Stromal cell of bone marrow (primary cell): ENCODE results near the gene ARX.

Source experiments
- DNase-seq: peaks from one replicate; pipeline ENCODE4 v3.0.0-alpha.2; 2012; ENCODE audit warnings: low read depth

The ARX gene

GRCh38 chrX:25001808-25002660 lies 13.7 kb downstream of the ARX start:
- DNase-seq, result no peak

GRCh38 chrX:24999511-24999910 lies 16.3 kb downstream of the ARX start:
- DNase-seq, result no peak

GRCh38 chrX:24996096-24996709 lies 19.6 kb downstream of the ARX start:
- DNase-seq, result no peak

GRCh38 chrX:24993879-24994278 lies 21.9 kb downstream of the ARX start:
- no peak for DNase-seq

- DNase-seq, result no peak
These were observed 25.2 kb downstream of the ARX start for GRCh38 chrX:24990535-24990934.

- no peak for DNase-seq
These were observed 27.5 kb downstream of the ARX start for GRCh38 chrX:24988314-24988713.

- DNase-seq, result no peak
These were observed 28.0 kb downstream of the ARX start for GRCh38 chrX:24987731-24988130.

- DNase-seq, result no peak
These were observed 30.6 kb downstream of the ARX start for GRCh38 chrX:24985120-24985519.

- no peak for DNase-seq
These were observed 31.8 kb downstream of the ARX start for GRCh38 chrX:24983931-24984330.

- DNase-seq, result no peak
These were observed 33.3 kb downstream of the ARX start for GRCh38 chrX:24982306-24982965.

- no peak for DNase-seq
These were observed 34.7 kb downstream of the ARX start for GRCh38 chrX:24981030-24981429.

GRCh38 chrX:24979081-24979480 lies 36.7 kb downstream of the ARX start:
- DNase-seq, result no peak

- DNase-seq, result no peak
These were observed 46.0 kb downstream of the ARX start for GRCh38 chrX:24969812-24970211.

- DNase-seq, result no peak
These were observed 50.4 kb downstream of the ARX start for GRCh38 chrX:24965372-24965771.

- DNase-seq, result no peak
These were observed 51.9 kb downstream of the ARX start for GRCh38 chrX:24963823-24964222.

- no peak for DNase-seq
These were observed 54.0 kb downstream of the ARX start for GRCh38 chrX:24961809-24962208.

- DNase-seq, result no peak
These were observed 58.9 kb downstream of the ARX start for GRCh38 chrX:24956828-24957227.

- DNase-seq, result no peak
These were observed 60.3 kb downstream of the ARX start for GRCh38 chrX:24955372-24955930.

GRCh38 chrX:24954732-24955131 lies 61.0 kb downstream of the ARX start:
- DNase-seq, result no peak
